Fibroblast of lung (primary cell): ENCODE data around the gene ZNF608. TPM values are rescaled to one million over a fixed set of nuclear protein-coding genes. Genes with fewer than 3 reads are reported as not detected.
A peak's percentile ranks its signal among the peaks of the same experiment; 100 is the strongest.

Experiments used
- DNase-seq, 2 donors: peaks; one replicate each; pipeline versions ENCODE4 v3.0.0 to v3.0.0-alpha.2; 2010; ENCODE audit warnings: low read depth in 2 of 2
- H2AFZ ChIP-seq: 2 replicates; pipeline ENCODE4 v1.5.1; 2012; ENCODE audit warnings: low read length, control low read depth, inconsistent platforms
- H3K27ac ChIP-seq: 2 replicates; pipeline ENCODE4 v1.5.1; 2011; ENCODE audit warnings: low read length, control low read depth; ENCODE audit not compliant: insufficient read depth
- H3K27me3 ChIP-seq: 2 replicates; pipeline ENCODE4 v1.5.1; 2011; ENCODE audit warnings: mild to moderate bottlenecking, low read length; ENCODE audit not compliant: control insufficient read depth, insufficient read depth
- H3K36me3 ChIP-seq: 2 replicates; pipeline ENCODE4 v1.5.1; 2011; ENCODE audit warnings: low read length; ENCODE audit not compliant: control insufficient read depth, insufficient read depth
- H3K4me1 ChIP-seq: 2 replicates; pipeline ENCODE4 v1.5.1; 2011; ENCODE audit warnings: low read length; ENCODE audit not compliant: control insufficient read depth, insufficient read depth; ENCODE audit errors: extremely low read depth
- H3K4me2 ChIP-seq: 2 replicates; pipeline ENCODE4 v1.5.1; 2011; ENCODE audit warnings: low read length, control low read depth; ENCODE audit not compliant: insufficient read depth; ENCODE audit errors: extremely low read depth
- H3K4me3 ChIP-seq, 4 experiments: fragments of 200-600 bp in 1 of 4; sonication (generic) in 1 of 4; replicated peaks in 1 of 4; 2 replicates each; pipeline ENCODE4 v1.5.1; 2011 to 2016; ENCODE audit warnings: low read length in 4 of 4, low read depth in 3 of 4, mild to moderate bottlenecking in 3 of 4, control low read depth in 2 of 4, inconsistent platforms in 1 of 4, mixed read lengths in 1 of 4; ENCODE audit not compliant: insufficient read depth in 1 of 4; ENCODE audit errors: control extremely low read depth in 1 of 4
- H3K79me2 ChIP-seq: 2 replicates; pipeline ENCODE4 v1.5.1; 2012; ENCODE audit warnings: mild to moderate bottlenecking, low read length, inconsistent platforms; ENCODE audit not compliant: control insufficient read depth, insufficient read depth
- H3K9ac ChIP-seq: 2 replicates; pipeline ENCODE4 v1.5.1; 2011; ENCODE audit warnings: mild to moderate bottlenecking, low read length, control low read depth; ENCODE audit not compliant: insufficient read depth
- H3K9me3 ChIP-seq: 2 replicates; pipeline ENCODE4 v1.5.1; 2012; ENCODE audit warnings: low read depth, low read length; ENCODE audit not compliant: control insufficient read depth, insufficient read depth
- H4K20me1 ChIP-seq: 2 replicates; pipeline ENCODE4 v1.5.1; 2011; ENCODE audit warnings: low read length; ENCODE audit not compliant: control insufficient read depth, insufficient read depth; ENCODE audit errors: extremely low read depth
- EZH2 ChIP-seq: IDR thresholded peaks from 2 replicates; pipeline ENCODE4 v1.5.1; 2012; ENCODE audit warnings: low read length, control low read depth, mild to moderate bottlenecking; ENCODE audit errors: missing control alignments
- polyA minus RNA-seq: library from RNA; depleted of rRNA, polyadenylated mRNA; stranded (reverse); fragments of >200 nt; gene quantifications from 2 replicates; pipeline ENCODE4 v1.2.3, GENCODE V29; 2011; ENCODE audit warnings: low replicate concordance
- polyA plus RNA-seq, 2 donors: library from polyadenylated mRNA; depleted of rRNA in 1 of 2; stranded (reverse) in 1 of 2; unstranded in 1 of 2; fragments of >200 nt; gene quantifications; 2 replicates each; pipeline ENCODE4 v1.2.1, GENCODE V29; 2011 to 2012; ENCODE audit warnings: missing spikeins in 1 of 2
- total RNA-seq: library from RNA; depleted of rRNA; stranded (reverse); fragments of >200 nt; gene quantifications from 2 replicates; pipeline ENCODE4 v1.2.1, GENCODE V29; 2014
- TF ChIP-seq, protein P1 (sequence below), 2 donors: IDR thresholded peaks in 1 of 2; conservative IDR thresholded peaks in 1 of 2; 1 replicate in 1 of 2; 2 replicates in 1 of 2; pipeline ENCODE4 v1.5.1; 2011 to 2012; ENCODE audit warnings: low read length in 2 of 2, control low read depth in 1 of 2, inconsistent platforms in 1 of 2, low read depth in 1 of 2, mild to moderate bottlenecking in 1 of 2

Gene ZNF608, protein sequence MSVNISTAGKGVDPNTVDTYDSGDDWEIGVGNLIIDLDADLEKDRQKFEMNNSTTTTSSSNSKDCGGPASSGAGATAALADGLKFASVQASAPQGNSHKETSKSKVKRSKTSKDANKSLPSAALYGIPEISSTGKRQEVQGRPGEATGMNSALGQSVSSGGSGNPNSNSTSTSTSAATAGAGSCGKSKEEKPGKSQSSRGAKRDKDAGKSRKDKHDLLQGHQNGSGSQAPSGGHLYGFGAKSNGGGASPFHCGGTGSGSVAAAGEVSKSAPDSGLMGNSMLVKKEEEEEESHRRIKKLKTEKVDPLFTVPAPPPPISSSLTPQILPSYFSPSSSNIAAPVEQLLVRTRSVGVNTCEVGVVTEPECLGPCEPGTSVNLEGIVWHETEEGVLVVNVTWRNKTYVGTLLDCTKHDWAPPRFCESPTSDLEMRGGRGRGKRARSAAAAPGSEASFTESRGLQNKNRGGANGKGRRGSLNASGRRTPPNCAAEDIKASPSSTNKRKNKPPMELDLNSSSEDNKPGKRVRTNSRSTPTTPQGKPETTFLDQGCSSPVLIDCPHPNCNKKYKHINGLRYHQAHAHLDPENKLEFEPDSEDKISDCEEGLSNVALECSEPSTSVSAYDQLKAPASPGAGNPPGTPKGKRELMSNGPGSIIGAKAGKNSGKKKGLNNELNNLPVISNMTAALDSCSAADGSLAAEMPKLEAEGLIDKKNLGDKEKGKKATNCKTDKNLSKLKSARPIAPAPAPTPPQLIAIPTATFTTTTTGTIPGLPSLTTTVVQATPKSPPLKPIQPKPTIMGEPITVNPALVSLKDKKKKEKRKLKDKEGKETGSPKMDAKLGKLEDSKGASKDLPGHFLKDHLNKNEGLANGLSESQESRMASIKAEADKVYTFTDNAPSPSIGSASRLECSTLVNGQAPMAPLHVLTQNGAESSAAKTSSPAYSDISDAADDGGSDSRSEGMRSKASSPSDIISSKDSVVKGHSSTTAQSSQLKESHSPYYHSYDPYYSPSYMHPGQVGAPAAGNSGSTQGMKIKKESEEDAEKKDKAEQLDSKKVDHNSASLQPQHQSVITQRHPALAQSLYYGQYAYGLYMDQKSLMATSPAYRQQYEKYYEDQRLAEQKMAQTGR (N-terminal part only)
- 18.0 and 25.3 TPM in 2 replicates for total RNA-seq
- polyA plus RNA-seq = 12.4 and 16.5 TPM in 2 replicates
- polyA plus RNA-seq (2012) = 11.4 and 12.2 TPM in 2 replicates
- 7.8 and 16.1 TPM in 2 replicates for polyA minus RNA-seq

DNA sequence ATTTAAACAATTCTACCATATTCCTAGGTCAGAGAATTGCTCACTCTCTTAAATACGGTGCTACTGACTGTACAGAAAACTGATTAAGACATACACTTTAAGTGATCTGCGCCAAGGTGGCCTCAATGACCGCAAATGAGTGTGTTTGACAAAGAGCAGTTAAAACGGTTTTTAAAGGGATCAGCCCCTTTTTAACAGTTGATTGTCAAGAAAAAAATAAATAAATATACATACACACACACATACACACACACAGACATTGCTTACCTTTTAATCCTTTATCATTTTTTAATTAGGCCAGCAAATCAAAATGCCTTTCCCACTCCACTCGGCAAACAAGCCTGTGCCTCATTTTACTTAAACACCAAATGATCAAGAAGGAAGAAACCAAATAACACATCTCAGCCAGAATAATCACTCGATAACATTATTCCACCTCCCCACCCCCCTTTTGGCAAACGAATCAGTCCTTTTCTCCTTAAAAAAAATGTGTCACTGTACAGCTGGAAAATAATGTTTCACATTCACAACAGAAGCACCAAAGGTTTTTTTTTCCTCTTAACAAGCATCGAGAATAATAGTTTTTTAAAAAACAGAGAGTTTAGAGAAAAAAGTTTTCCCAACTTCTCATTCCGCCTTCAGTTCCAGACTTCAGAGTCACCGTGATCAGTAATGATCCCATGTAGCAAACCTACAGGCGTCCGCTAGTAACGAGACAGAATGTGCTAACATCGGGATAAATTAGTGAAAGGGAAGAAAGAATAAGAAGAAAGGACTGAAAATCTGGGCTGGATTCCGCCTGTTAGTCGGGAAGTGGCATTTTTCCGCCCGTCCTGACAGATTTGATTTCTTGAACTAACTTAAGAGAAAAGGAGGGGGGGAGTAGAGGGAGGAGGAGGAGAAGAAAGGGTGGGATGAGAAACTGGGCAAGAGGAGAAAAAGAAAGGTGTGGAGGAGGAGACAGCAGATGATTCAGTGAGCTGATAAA is at the start of gene ZNF608:
ZNF608 (minus strand) TSS at position 712 of the 988 bp plus-strand sequence. CDS start 1,650 bp downstream, outside the sequence.
- Histone ChIP-seq H3K4me1 (peaks cover 6% of the 10 kb centered on the region), H3K9ac (peak within 1 kb of the TSS; percentile 60)
- peak; percentile 82 to 91 for DNase-seq

DNA sequence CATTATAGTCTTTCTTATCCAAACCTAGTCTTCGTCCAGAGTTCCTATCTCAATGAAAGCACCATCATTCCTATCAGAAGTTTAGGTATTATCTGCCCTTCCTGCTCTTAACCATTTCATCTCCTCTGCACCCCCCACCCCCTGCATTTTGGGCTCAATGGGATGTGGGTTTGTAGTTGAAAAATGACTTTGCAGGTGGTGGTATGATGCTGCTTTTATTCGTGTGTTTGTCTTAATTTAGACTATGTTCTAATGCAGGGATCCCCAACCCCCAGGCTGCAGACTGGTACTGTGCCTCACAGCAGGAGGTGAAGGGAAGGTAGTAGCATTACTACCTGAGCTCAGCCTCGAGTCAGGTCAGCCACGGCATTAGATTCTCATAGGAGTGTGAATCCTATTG is 49.4 kb upstream of the ZNF608 start:
- H3K27me3 ChIP-seq = no peaks in the 10 kb centered on the region
- no peak overlapping the region for H3K9ac ChIP-seq
- no peaks in the 10 kb centered on the region for H4K20me1 ChIP-seq
- H3K4me2 ChIP-seq = no peak overlapping the region
- no peaks in the 10 kb centered on the region for H3K36me3 ChIP-seq
- DNase-seq = no peak
- H3K4me1 ChIP-seq = no peaks in the 10 kb centered on the region
- no peak overlapping the region for H2AFZ ChIP-seq
- H3K79me2 ChIP-seq = no peaks in the 10 kb centered on the region
- H3K27ac ChIP-seq = no peak overlapping the region
- H3K9me3 ChIP-seq = no peaks in the 10 kb centered on the region
- TF ChIP-seq EZH2 = no peak
- TF ChIP-seq, protein P1, sequence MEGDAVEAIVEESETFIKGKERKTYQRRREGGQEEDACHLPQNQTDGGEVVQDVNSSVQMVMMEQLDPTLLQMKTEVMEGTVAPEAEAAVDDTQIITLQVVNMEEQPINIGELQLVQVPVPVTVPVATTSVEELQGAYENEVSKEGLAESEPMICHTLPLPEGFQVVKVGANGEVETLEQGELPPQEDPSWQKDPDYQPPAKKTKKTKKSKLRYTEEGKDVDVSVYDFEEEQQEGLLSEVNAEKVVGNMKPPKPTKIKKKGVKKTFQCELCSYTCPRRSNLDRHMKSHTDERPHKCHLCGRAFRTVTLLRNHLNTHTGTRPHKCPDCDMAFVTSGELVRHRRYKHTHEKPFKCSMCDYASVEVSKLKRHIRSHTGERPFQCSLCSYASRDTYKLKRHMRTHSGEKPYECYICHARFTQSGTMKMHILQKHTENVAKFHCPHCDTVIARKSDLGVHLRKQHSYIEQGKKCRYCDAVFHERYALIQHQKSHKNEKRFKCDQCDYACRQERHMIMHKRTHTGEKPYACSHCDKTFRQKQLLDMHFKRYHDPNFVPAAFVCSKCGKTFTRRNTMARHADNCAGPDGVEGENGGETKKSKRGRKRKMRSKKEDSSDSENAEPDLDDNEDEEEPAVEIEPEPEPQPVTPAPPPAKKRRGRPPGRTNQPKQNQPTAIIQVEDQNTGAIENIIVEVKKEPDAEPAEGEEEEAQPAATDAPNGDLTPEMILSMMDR (conservative IDR thresholded peaks at IDR 0.05 in 1 of 2, IDR thresholded peaks at IDR 0.05 in 1 of 2; ENCODE audit: low read depth in 1 of 2, low read length in 2 of 2) = no peak
- H3K4me3 ChIP-seq = no peak overlapping the region

More for the DNA sequence above, at the start of gene ZNF608:
- H3K36me3 ChIP-seq = no peaks in the 10 kb centered on the region
- H3K27ac ChIP-seq = peak within 1 kb of the TSS; percentile 85
- H3K9me3 ChIP-seq = no peaks in the 10 kb centered on the region
- peak within 1 kb of the TSS; percentile 69 to 97 (median 72) for H3K4me3 ChIP-seq
- H3K79me2 ChIP-seq = peaks cover 36% of the 10 kb centered on the region
- H4K20me1 ChIP-seq = no peaks in the 10 kb centered on the region
- H3K4me2 ChIP-seq = peak within 1 kb of the TSS; percentile 88
- no peaks in the 10 kb centered on the region for H3K27me3 ChIP-seq
- no peak for TF ChIP-seq EZH2
- TF ChIP-seq, protein P1 (conservative IDR thresholded peaks at IDR 0.05 in 1 of 2, IDR thresholded peaks at IDR 0.05 in 1 of 2; ENCODE audit: low read depth in 1 of 2, low read length in 2 of 2) = no peak
- peak within 1 kb of the TSS; percentile 22 for H2AFZ ChIP-seq
